ENCODE results near the gene CALHM4.
A peak's percentile ranks its signal among the peaks of the same experiment; 100 is the strongest.

CALHM4 gene

DNA sequence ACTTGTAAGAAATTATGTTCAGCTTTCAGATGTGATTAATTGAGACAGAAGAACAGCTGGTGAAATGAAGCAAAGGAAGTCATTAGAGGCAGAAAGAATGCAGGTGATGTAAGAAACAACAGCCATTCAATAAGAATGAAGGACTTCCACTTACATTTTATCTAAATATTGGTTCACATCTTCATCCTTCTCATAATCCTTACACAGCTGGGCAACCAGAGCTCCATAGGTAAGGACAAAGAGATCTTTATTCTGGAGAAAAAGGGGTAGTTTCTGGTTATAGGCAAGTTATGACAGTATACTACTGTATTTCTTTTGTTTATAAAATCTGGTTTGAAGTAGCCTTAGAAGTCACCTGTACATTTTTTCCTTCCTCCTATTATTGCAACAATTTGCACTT lies 10.4 kb upstream of the CALHM4 start:
- DNase-seq: no peak

DNA sequence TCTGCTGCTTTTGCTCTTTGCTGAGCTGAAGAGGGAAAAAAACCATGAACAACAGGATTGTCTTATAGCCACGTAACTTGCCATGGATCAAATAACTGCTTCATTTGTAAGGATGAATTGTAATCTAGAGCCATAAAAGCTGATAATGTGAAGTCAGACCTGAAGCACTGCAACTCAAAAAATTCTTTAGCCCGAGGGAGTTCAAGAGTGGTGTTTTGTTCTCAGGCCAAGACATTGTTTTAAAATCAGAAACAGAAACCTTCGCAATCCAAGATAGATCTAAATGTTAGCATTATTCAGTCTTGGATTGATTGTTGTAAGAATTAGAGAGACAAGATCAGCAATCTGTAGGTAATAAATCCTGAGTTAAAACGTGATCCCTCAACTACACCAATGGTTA lies 7.9 kb upstream of the CALHM4 start, which contains the start of gene TRAPPC3L:
TRAPPC3L (minus strand) TSS at position 34 of the 400 bp plus-strand sequence. CDS start 170 bp downstream, outside the sequence.
- DNase-seq: peak; percentile 20

DNA sequence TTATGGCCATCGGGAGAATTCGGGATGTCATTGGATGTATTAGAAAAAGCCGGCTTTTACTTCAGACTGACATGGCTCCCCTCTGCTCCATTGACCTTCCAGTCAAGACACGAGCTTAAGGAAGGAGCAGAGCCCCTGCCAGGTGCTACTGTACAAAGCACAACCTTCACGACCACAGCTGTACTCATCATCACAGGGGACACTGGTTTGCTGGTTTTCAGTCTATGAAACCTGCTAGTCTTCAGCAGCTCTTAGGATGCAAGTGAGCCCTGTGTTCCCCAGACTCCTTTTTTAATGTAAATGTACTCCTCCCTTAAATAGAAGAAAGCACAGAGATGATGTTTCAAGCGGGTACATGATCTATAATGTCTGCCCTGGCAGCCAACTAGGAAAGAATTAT lies 6.2 kb upstream of the CALHM4 start:
- DNase-seq: no peak

DNA sequence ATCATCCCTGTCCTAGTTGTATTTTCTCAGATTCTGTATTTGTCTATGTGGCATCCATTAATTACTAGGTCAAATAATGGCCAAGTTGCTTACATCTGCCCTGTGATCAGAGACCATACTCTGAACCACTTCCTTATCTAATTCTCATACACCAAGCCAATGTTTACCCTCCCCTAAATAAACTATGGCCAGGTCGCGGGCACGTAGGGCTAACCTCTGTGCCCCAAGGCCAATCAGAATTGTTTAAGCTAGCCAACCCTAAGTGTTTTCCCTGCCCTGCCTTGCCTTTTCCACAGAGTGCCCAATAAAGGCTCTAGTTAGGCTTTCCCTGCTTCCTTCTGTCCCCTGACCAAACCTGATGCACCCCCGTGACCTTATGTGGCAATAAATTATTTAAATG lies 2.8 kb upstream of the CALHM4 start:
- DNase-seq: no peak

DNA sequence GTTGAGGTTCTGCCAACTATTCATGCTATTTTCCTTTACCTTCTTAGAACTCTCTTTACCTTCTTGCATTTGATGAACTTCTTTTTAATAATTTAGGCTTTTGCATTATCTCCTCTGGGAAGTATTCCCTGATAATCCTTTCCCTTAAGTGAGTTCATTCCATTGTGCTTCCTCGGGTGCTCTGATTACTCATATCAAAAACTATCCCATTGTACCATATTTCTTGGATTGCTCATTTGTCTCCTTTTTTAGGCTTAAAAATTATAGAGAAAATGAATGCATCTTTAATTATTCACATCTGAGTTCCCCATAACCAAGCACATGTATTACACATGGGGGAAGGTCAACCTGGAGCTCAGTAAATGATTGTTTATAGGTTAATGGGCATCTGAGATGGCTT lies 2.5 kb downstream of the CALHM4 start:
- no peak for DNase-seq

DNA sequence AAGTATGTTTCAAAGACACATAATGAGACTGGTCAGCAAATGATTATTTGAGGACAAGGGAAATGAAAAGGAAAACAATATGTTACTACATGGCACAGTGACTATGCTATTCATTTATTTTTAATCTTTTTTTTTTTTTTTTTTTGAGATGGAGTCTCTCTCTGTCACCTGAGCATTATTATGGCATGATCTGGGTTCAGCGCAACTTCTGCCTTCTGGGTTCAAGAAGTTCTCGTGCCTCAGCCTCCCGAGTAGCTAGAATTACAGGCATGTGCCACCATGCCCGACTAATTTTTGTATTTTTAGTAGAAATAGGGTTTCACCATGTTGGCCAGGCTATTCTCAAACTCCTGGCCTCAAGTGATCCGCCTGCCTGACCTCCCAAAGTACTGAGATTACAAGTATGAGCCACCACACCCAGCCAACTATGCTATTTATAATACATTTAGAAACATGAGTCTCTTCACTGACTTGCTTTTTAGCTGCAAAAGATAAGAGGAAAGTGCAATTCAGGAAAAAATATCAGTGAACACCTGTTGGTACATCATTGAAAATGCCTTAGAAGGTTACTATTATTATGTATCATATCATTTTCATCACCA lies 3.4 kb downstream of the CALHM4 start:
- no peak for DNase-seq

DNA sequence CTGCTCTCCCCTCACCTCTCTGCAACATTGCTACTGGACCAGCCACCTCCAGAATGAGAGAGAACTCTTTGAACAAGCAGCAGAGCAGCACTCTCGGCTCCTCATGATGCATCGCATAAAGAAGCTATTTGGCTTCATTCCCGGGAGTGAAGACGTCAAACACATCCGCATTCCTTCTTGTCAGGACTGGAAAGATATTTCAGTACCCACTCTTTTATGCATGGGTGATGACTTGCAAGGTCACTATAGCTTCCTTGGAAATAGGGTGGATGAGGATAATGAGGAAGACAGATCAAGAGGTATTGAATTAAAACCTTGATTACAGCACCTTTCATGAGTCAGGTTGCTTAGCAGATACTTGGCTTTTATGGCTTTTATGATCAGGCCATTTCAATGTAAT lies 4.3 kb downstream of the CALHM4 start:
- peak; percentile 87 for DNase-seq

DNA sequence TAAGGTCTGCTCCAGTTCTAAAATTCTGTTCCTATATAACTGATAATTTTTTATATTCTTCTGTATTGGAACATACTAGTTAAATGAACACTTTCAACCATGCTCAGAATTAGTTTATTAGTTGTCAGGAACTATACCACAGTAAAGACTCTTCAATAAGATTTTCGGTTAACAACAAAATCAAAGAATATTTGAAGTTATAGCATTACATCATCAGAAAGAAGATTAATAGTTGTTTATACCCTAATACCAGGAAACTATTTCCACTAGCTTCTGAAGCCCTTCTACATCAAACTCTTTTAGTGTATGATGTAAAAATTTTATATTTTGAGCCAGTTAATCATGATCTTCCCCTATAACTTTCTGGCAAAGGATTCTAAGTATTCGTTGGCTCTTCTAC lies 6.6 kb downstream of the CALHM4 start:
- DNase-seq: no peak

DNA sequence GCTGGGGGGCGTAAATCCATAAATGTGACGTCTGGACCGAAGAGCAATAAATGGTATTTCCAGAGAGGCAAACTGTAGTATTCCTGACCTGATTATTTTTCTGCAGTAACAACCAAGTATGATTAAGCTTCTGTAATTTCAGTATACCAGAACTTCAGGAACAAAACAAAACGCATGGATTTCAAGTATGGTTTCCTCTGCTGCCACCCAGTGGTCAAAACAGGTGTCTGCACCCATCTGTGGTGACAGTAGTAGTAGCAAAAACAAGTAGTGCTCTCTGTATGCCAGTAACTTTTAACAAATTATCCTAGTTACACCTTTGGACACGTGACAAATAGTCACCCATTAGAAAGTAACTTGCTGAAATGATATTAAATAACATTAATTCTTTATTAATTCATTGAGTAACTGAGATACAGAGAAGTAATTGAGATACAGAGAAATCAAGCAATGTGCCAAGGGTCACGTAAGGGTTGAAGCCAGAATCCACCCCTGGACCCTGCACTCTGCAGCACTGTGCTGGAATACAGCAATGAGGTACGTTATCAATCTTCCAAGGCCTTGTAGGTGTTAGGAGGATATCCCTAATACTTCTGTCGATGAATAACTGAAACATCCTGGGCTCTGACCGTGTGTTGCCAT lies 7.9 kb downstream of the CALHM4 start:
- peak; percentile 67 for DNase-seq

DNA sequence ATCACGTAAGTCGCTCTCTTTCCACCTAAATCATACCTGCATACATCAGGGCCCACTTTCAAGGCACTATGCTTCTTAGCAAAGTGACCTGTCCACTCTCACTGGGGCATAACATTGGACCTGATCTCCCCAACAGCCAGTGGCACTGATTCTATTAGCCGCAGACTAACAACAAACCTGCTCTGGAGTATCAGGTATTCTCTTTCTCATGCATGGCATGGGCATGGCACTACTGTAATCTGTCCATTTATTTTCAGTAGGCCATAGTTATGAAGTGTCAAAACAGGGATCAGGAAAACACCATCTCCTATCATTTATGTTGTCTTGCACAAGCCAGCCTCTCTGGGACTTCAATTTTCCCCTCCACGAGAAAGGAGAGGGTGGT lies 8.5 kb downstream of the CALHM4 start:
- DNase-seq: no peak

DNA sequence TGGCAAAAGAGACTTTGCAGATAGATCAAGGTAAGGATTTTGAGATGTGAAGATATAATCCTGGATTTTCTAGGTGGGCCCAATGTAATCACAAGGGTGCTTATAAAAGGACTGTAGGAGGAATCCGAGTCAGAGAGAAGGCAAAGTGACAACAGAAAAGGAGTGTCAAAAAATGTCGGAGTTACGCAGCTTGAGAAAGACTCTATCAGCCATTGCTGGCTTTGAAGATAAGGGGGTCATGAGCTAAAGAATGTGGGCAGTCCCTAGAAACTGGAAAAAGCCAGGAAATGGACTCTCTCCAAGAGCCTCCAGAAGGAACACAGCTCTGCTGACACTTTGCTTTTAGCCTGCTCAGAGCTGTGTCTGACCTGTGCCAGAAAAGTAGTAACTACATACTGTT lies 9.1 kb downstream of the CALHM4 start:
- no peak for DNase-seq

DNA sequence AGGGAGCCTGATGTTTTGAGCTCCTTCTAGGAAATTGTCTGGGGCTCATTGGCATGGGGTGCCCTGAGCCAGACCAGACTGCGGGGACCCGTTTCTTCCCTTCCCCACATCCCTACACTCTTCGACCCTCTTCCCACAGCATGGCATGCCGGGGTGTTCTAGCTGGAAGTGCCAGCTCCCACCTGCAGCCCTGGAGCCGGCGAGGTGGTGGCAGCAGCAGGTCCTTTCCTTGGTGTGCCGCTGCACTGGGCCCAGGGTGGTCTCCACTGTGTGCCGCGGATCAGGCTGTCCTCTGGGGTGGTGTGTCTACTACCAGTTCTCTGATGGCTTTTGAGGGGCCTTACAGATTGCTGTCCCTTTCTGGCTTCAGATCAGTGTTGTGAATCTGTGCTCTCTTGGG lies 10.3 kb downstream of the CALHM4 start:
- DNase-seq: no peak

DNA sequence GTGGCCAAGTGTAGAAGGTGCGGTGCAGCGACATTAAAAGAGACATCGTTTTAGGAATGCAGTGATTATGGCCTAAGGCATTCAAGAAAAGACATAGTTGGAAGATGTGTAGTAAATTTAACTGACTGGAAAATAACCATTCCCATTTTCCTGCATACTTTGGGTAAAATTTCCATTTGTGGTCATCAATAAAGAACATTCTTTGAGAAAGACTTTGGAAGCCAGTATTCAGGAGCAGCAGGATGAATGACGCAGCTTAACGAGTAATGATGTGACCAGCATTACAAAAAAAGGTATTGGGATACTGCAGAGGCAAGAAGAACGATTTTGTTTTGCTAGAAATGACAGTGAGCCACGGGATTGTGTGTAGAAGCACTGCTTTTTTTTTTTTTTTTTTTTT lies 10.8 kb downstream of the CALHM4 start:
- DNase-seq: no peak

DNA sequence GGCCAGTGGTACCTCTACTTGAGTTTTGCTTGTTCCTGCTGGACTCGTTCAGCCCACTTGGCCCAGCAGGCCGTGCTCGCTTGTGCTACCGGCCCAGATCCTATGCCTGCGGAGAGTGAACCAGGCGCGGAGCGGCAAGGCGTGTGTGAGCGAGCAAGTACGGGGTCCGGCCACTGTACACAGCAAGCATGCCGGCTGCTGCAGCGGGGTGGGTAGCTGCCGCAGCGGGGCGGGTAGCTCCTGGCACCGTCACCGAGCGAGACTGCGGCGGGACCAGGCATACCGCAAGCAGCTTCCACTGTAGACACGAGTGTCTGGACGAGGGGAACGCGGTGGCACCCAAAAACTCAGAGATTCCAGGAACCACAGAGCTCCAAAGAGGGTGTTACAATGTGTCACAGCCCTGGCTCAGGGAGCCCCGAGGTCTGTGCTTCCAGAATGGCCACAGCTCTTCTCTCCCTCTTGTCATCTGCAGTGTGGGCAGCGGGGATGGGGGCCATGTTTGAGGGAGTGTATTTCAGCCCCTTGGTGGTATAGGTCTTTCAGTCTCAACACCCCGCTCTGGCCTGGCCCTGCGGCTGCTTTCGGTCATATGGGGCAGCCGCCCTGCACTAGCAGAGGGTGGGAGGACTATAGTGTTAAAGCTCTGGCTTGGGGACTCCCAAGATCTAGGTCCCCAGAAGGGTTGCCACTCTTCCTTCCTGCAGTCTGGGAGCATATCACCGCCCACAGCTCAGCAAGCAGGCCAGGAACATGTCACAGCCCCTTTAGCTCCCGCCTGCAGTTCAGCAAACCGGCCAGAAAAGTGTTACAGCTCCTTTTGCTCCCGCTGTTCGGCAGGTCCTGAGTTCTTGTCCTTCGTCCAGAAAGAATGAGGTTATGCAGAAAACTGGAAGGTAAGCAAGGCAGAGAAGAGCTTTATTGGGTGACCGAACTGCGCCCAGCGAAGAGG lies 11.6 kb downstream of the CALHM4 start:
- DNase-seq: peak; percentile 13

DNA sequence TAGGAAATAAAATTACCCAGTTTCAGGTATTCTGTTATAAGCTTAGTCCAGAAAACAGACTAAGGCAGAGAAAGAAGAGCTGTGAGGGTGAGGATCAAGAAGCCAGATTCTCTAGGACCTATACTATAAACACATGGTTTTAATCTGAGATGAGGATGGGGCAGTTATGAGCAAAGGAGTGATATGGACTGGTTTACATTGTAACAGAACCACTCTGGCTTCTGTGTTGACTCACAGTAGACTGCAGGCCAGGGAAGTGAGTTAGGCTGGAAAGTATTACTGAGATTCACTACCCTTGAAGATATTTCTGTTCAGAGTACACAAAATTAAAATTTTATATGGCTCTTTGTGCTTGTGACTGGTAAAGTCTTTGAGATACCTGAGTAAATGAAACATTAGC lies 14.6 kb downstream of the CALHM4 start:
- DNase-seq: no peak

DNA sequence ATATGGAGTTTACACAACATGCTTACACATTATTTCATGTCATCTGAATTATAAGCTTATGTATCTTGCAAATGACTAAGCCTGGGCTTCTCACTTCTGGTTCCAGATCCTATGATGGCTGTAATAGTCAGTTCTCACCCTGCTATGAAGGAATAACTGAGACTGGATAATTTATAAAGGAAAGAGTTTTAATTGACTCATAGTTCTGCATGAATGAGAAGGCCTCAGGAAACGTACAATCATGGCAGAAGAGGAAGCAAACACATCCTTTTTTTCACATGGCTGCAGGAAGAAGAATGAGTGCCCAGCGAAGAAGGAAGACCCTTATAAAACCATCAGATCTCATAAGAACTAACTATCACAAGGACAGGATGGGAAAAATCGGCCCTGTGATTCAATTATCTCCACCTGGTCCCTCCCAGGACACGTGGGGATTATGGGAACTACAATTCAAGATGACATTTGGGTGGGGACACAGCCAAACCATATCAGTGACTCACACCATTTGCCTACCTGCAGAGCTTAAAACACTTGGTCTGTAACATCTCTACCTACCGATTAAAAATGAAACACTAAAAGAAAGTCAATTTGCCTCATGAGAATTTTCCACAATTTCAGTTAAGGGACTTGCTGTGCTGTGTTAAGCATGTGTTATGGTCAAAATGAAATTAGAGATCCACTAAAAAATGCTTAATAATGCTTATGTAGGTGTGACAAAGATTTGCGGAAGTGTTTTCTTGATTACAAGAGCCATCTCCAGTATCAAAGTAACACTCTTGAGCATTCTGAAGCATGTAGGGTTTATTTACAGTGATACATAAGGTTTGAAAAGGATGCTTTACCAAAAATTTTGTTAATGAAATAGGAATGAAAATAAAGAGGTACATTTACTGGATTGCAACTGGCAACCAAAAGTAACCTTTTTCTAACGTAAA lies 15.5 kb downstream of the CALHM4 start:
- DNase-seq: no peak

DNA sequence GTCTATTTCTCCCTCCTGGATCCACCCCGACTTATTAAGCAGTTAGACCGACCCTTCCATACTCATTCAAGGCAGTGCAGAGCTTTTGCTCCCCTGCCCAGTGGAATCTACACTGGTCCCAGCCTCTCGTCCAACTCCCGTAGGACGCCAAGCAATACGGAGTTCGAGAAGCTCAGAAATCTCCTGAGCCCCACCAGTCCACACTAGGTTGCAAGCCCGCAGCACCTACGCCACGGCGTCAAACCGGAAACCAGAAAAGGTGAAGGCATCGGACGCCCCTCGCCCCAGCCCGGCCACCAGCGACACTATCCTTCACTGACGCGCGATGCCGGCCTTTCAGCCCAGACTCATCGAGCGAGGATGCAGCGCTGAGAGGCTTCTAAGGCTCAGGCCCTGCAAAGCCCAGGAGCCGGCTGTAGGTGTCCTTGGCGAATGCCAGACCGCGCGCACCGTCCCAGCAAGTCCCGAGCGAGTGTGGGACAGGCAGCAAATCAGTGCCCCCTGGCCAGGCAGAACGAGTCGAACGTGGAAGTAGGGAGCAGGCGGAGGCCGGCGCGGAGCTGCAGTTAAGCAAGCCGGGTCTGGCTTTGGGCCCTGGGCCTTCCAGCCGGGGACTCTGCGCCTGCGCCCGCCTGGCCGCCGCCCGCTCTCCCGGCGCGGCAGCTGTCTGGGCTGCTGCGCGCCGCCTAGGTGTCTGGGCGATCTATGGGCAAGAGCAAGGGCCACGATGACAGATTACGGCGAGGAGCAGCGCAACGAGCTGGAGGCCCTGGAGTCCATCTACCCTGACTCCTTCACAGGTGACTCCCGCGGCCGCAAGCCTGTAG lies 17.5 kb downstream of the CALHM4 start, which contains the start of gene RWDD1:
RWDD1 (plus strand) TSS at position 649 of the 827 bp plus-strand sequence; CDS start at position 728, 79 bp downstream.
- DNase-seq: peak; percentile 98

DNA sequence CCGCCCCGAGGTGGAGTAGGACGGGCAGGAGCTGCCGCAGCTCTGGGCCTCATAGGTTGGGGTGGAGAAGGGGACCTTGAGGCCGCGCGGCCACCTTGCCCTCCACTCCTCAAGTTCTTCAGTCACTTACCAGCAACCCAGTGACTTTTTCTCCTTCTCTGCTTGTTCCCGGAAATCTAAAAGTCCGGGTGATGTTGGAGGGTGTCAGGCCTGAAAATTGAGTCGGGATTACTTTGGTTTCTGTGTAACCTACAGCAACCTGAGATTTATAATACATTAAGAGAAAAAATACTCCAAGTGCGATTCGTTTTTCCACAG lies 18.1 kb downstream of the CALHM4 start:
- no peak for DNase-seq

DNA sequence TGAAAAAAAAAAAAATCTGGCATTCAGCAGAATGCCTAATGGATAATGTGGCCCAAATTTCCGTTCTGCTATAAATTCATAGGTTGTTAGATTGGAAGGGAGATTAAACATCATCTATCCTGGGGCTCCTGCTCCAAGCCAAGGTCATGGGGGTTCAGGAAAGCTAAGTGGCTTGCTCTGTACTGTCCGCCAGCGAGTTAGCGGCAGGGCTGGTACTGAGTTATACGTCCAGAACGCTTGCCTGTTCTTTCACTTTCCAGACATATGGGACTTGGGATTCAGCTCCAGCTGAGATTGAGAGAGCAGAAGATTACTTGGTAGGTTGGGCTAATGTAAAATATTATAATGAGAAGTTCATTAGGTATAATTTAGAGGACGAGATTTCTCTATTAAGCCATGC lies 18.6 kb downstream of the CALHM4 start:
- DNase-seq: no peak

DNA sequence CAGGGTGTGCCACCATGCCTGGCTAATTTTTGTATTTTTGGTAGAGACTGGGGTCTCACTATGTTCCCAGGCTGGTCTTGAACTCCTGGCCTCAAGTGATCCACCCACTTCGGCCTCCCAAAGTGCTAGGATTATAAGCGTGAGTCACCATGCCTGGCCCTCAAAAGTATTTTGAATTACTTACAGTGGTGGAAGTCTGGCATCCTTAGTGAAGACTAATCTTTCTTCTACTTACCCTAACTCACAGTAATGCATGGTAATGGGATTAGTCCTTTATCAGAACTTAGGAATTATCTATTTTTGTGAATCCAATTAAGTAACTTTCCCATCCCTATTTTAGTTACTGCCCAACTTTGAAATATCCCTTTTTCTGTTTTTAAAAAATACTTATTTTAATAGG lies 21.7 kb downstream of the CALHM4 start:
- DNase-seq: no peak

DNA sequence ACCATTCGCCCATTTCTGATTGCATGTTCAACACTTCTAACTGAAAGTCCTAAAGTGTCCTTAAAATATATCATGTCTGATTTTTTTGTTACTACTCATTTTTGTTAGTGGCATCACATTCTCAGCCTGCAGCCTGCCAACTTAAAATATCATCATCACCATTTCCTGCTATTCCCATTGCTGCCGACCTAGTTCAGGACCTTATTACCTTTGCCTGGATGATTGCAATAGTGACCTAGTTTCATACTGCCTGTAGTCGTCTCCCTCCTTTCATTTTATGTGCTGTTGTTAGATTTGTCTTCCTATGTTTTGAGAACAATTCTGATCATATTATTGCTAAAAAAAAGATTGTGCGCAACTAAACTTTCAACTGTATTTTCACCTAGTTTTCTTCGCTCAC lies 23.9 kb downstream of the CALHM4 start:
- no peak for DNase-seq

DNA sequence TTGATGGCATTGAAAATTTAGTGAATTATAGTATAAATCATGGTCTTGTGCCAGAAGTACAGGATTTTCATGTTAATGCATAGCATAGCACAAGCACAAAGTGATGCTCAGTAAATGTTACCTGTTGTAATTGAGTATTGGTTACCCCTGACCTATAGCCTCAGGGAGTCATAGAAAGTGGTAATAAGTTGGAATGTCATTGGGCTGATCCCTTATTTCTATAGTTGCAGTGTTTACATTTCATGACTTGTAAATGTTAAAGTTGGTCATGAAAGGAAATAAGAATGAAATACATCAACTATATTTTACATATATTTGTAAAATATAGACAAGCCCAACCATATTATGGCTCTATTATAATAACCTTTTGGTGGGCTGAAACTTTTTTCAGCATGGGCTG lies 24.8 kb downstream of the CALHM4 start:
- no peak for DNase-seq
